ENCODE results near the gene NRXN3. TPM values are rescaled to one million over a fixed set of nuclear protein-coding genes. Genes with fewer than 3 reads are reported as not detected.

Gene NRXN3
- total RNA-seq, 4 donors from 2014 or later: 4.1 to 11.9 (median 5.8) TPM

- no peak for TF ChIP-seq POLR2A (IDR thresholded peaks at IDR 0.05)
- TF ChIP-seq EP300 (IDR thresholded peaks at IDR 0.05; ENCODE audit: low read depth): no peak
- TF ChIP-seq POLR2AphosphoS5 (IDR thresholded peaks at IDR 0.05): no peak
- no peak for TF ChIP-seq CTCF (IDR thresholded peaks at IDR 0.05)
- Histone ChIP-seq H3K27ac (no peak overlapping the region), H3K27me3 (no peaks in the 10 kb centered on the region), H3K36me3 (no peaks in the 10 kb centered on the region), H3K9me3 (no peaks in the 10 kb centered on the region), H3K4me1 (no peaks in the 10 kb centered on the region), H3K4me3 (no peak overlapping the region)
- intact Hi-C loops (cut with DNase I; ENCODE audit: low total_unique reads) (no loop called here), in situ Hi-C loops (cut with MboI; ENCODE audit: low pct_ligation_motif_present in 1 of 4, low pct_unique_long_range_greater_than_20kb in 1 of 4, low sequenced_read_pairs in 3 of 4) (no loop called here)
- no peak for DNase-seq
- 34 to 39% methylated on average over 3 of the region's 3 CpGs for WGBS, 2 donors (ENCODE audit: low coverage in 1 of 2)
These were observed 441.8 kb downstream of the NRXN3 start for GRCh38 chr14:78611796-78612571.

GRCh38 chr14:78612666-78613065 lies 442.5 kb downstream of the NRXN3 start:
- no peaks in the 10 kb centered on the region for H3K27me3 ChIP-seq
- H3K4me1 ChIP-seq: no peaks in the 10 kb centered on the region
- in situ Hi-C loops (cut with MboI; ENCODE audit: low pct_ligation_motif_present in 1 of 4, low pct_unique_long_range_greater_than_20kb in 1 of 4, low sequenced_read_pairs in 3 of 4): no loop called here
- DNase-seq: no peak
- WGBS, 2 donors (ENCODE audit: low coverage in 1 of 2): 75 to 84% methylated on average over 1 of the region's 1 CpG
- intact Hi-C loops (cut with DNase I; ENCODE audit: low total_unique reads): no loop called here
- H3K9me3 ChIP-seq: no peaks in the 10 kb centered on the region
- H3K36me3 ChIP-seq: no peaks in the 10 kb centered on the region
- TF ChIP-seq POLR2AphosphoS5 (IDR thresholded peaks at IDR 0.05): no peak
- TF ChIP-seq POLR2A (IDR thresholded peaks at IDR 0.05): no peak
- TF ChIP-seq CTCF (IDR thresholded peaks at IDR 0.05): no peak
- TF ChIP-seq EP300 (IDR thresholded peaks at IDR 0.05; ENCODE audit: low read depth): no peak
- no peak overlapping the region for H3K4me3 ChIP-seq
- H3K27ac ChIP-seq: no peak overlapping the region

GRCh38 chr14:78614593-78614992 lies 444.4 kb downstream of the NRXN3 start:
- H3K4me3 ChIP-seq: no peak overlapping the region
- DNase-seq: no peak
- no peaks in the 10 kb centered on the region for H3K36me3 ChIP-seq
- in situ Hi-C loops (cut with MboI; ENCODE audit: low pct_ligation_motif_present in 1 of 4, low pct_unique_long_range_greater_than_20kb in 1 of 4, low sequenced_read_pairs in 3 of 4) (no loop called here), intact Hi-C loops (cut with DNase I; ENCODE audit: low total_unique reads) (no loop called here)
- no peaks in the 10 kb centered on the region for H3K9me3 ChIP-seq
- no peaks in the 10 kb centered on the region for H3K27me3 ChIP-seq
- TF ChIP-seq POLR2A (IDR thresholded peaks at IDR 0.05): no peak
- no peak for TF ChIP-seq POLR2AphosphoS5 (IDR thresholded peaks at IDR 0.05)
- no peak for TF ChIP-seq CTCF (IDR thresholded peaks at IDR 0.05)
- TF ChIP-seq EP300 (IDR thresholded peaks at IDR 0.05; ENCODE audit: low read depth): no peak
- 95% methylated on average over 2 of the region's 2 CpGs; no CpG with 5 or more reads in 1 of the 2 donors for WGBS, 2 donors (ENCODE audit: low coverage in 1 of 2)
- H3K4me1 ChIP-seq: no peaks in the 10 kb centered on the region
- no peak overlapping the region for H3K27ac ChIP-seq

- no peak for DNase-seq
- no peaks in the 10 kb centered on the region for H3K9me3 ChIP-seq
- in situ Hi-C loops (cut with MboI; ENCODE audit: low pct_ligation_motif_present in 1 of 4, low pct_unique_long_range_greater_than_20kb in 1 of 4, low sequenced_read_pairs in 3 of 4): no loop called here
- WGBS, 2 donors (ENCODE audit: low coverage in 1 of 2): 62 to 75% methylated on average over 5 of the region's 5 CpGs
- TF ChIP-seq EP300 (IDR thresholded peaks at IDR 0.05; ENCODE audit: low read depth) (no peak), POLR2A (IDR thresholded peaks at IDR 0.05) (no peak), CTCF (IDR thresholded peaks at IDR 0.05) (no peak), POLR2AphosphoS5 (IDR thresholded peaks at IDR 0.05) (no peak)
- H3K4me1 ChIP-seq: no peaks in the 10 kb centered on the region
- H3K27ac ChIP-seq: no peak overlapping the region
- H3K27me3 ChIP-seq: no peaks in the 10 kb centered on the region
- no peak overlapping the region for H3K4me3 ChIP-seq
- no peaks in the 10 kb centered on the region for H3K36me3 ChIP-seq
- intact Hi-C loops (cut with DNase I; ENCODE audit: low total_unique reads): no loop called here
These were observed 447.6 kb downstream of the NRXN3 start for GRCh38 chr14:78617735-78618134.
